ENCODE measurements around the gene VAV3.
A peak's percentile ranks its signal among the peaks of the same experiment; 100 is the strongest.

VAV3 gene

GRCh38 chr1:107637101-107637500 is 327.9 kb downstream of the VAV3 start:
- no peak for DNase-seq (ENCODE audit: extremely low spot score)
- TF ChIP-seq CTCF (IDR thresholded peaks at IDR 0.05; ENCODE audit: control extremely low read depth, extremely low read depth, low read depth, missing control alignments) = no peak
- CTCF ChIA-PET = interaction anchor here (1.3 kb wide), 1 partner anchor 26 kb away, joined by 4 read pairs; no protein-coding TSS in a partner anchor
- POLR2A ChIA-PET = no interaction called here

GRCh38 chr1:107633596-107633995 is 331.4 kb downstream of the VAV3 start:
- no peak for DNase-seq (ENCODE audit: extremely low spot score)
- POLR2A ChIA-PET = no interaction called here
- no peak for TF ChIP-seq CTCF (IDR thresholded peaks at IDR 0.05; ENCODE audit: control extremely low read depth, extremely low read depth, low read depth, missing control alignments)
- CTCF ChIA-PET = no interaction called here

- DNase-seq (ENCODE audit: extremely low spot score) = peak; percentile 3
- CTCF ChIA-PET = interaction anchor here (1.0 kb wide), 1 partner anchor 29 kb away, joined by 3 read pairs; no protein-coding TSS in a partner anchor
- no peak for TF ChIP-seq CTCF (IDR thresholded peaks at IDR 0.05; ENCODE audit: control extremely low read depth, extremely low read depth, low read depth, missing control alignments)
- POLR2A ChIA-PET = no interaction called here
Observed at GRCh38 chr1:107626073-107626796, 338.7 kb downstream of the VAV3 start.

GRCh38 chr1:107625405-107626029 is 339.5 kb downstream of the VAV3 start:
- TF ChIP-seq CTCF (IDR thresholded peaks at IDR 0.05; ENCODE audit: control extremely low read depth, extremely low read depth, low read depth, missing control alignments) = no peak
- ChIA-PET POLR2A (no interaction called here), CTCF (no interaction called here)
- no peak for DNase-seq (ENCODE audit: extremely low spot score)

GRCh38 chr1:107623431-107623830 is 341.5 kb downstream of the VAV3 start:
- POLR2A ChIA-PET = no interaction called here
- no peak for TF ChIP-seq CTCF (IDR thresholded peaks at IDR 0.05; ENCODE audit: control extremely low read depth, extremely low read depth, low read depth, missing control alignments)
- no peak for DNase-seq (ENCODE audit: extremely low spot score)
- CTCF ChIA-PET = no interaction called here

- ChIA-PET POLR2A (no interaction called here), CTCF (interaction anchor here (0.9 kb wide), 1 partner anchor 13 kb away, joined by 3 read pairs; no protein-coding TSS in a partner anchor)
Observed at GRCh38 chr1:107622966-107623365, 342.0 kb downstream of the VAV3 start.

More at GRCh38 chr1:107622966-107623365, 342.0 kb downstream of the VAV3 start:
- no peak for DNase-seq (ENCODE audit: extremely low spot score)
- no peak for TF ChIP-seq CTCF (IDR thresholded peaks at IDR 0.05; ENCODE audit: control extremely low read depth, extremely low read depth, low read depth, missing control alignments)

All from GM10248 (cell line).